Hematopoietic multipotent progenitor cell treated with erythropoietin and hydrocortisone succinate and interleukin-3 and kit ligand, for 4 days (in vitro differentiated cells): ENCODE measurements around the gene ARFGEF2.
"Not testable (repeated sequence)": the region's sequence is repeated elsewhere in the genome, so short reads cannot be mapped to it uniquely, and the experiment has no call there.

Source experiments
- DNase-seq: peaks from one replicate; pipeline ENCODE4 v3.0.0-alpha.2; 2015

The ARFGEF2 gene

DNA sequence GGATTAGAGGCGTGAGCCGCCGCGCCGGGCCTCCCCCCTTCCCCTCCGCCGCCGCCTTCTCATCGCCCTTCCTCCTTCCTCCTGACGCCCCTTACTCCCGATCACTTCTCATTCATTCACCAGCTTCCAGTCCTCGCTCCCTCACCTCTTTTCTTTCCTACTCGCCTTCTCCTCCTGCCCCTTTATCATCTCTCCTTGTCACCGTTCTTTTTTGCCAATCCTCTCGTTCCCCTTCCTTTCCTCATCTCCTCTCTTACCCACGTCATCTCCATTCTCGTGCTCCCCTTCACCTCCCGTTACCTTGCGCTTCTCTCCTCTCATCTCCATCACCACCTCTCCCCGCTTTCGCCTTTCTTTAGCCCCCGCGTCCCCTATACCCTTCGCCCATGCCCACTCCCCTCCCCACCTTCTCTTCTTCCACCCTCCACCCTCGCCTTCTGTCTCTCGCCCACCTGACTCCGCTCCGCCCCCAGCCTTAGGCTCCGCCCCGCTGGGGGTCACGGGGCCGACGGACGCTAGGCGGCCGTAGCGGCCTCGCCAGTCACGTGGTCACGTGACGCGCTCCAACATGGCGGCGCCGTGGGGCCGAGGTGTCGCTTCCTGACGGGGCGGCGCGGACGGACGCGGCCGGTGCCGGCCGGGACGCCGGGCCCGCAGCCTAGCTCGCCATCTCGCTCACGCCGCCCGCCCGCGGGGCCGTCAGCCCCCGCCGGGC is at the start of gene ARFGEF2:
TSS of gene ARFGEF2 (plus strand) at position 544 of the 715 bp plus-strand sequence. CDS start 179 bp downstream, outside the sequence.
- DNase-seq: peak; percentile 96

DNA sequence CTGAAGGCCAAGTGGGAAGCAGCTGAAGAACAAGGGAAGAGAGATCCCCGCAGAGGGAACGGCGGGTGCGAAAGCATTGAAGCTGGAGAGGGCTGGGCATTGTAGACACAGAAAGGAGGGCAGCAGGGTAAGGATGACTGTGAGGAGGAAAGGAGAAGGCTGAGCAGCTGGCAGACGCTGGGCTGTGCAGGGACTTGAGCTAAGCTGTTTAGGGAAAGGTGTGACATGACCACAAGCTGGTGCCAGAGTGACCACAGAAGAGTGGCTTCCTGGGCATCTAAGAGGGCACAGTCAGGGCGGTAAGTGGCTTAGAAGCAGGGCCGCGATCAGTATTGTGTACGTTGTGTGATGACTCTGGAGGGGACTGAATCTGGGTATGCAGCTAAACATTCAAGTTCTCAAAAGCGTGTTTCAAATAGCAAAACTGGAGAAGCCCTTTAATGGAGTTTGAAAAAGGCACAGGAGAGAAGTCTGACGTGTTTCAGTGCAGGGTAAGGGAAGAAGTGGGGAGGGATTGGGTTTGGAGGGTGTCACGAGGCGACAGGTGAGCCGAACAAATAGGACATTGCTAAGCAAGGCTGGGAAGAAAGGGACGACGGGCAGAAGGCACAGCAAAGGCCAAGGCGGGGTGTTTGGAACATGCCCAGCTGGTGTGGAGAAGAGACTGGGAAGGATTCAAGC is 46.1 kb upstream of the ARFGEF2 start:
- DNase-seq: peak; percentile 33

DNA sequence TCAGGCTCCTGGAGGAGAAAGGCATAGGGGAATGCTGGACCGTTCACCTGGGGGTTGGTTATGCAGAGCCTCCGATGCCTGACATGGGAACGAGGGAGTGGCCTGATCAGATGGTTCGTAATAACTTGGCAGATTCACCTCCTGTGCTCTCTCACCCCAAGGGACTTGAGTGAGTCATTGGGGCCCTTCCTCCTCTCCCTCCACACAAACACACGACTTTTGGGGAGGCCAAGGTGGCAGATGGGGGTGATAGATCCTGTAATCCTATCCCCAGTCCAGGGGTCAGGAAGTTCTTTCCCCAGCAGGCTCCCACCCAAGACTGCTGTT is 45.6 kb upstream of the ARFGEF2 start:
- DNase-seq: peak; percentile 32

DNA sequence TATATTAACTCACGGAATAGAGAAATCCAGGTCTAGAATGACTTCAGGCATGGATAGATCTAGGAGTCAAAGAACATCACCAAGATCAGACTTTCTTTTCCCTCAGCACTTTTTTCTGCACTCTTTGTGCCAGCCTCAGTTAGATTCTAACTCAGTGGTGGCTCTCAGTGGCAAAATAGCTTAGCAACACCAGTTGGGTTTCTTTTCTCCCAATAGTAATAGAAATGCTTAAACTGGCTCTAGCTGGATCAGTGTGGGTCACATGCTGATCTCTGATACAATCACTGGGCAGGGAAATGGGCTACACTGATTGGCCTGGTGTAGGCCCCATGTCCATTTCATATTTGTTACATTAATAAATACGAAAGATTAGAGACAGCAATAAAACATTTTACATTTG is 44.2 kb upstream of the ARFGEF2 start:
- no peak for DNase-seq

DNA sequence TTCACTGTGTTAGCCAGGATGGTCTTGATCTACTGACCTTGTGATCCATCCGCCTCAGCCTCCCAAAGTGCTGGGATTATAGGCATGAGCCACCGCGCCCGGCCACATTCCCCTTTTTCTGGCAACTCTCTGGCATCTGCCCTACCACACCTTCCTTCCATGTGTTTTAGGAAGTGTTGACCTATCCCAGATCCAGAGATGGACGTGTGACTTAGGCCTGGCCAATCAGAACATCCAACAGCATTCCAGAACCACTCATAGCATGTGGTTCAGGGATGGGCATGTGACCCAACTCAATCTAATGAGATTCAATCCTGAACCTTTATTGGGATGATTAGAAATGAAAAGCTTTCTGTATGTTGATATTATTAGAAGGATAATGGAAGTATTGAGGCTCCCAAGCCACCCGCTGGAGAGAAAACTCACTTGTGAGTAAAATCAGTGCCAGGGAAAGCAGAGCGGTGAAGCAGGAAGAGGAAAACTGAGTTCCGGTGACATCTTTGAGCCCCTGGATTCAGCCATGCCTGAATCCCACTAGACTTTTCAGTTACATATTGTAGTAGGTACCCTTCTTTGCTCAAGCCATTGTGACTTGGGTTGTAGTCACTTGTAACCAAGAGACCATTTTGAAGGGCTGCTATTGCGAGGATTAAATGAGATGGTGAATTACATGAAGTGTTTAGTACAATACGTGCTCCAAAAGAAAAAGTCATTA is 42.8 kb upstream of the ARFGEF2 start:
- no peak for DNase-seq

DNA sequence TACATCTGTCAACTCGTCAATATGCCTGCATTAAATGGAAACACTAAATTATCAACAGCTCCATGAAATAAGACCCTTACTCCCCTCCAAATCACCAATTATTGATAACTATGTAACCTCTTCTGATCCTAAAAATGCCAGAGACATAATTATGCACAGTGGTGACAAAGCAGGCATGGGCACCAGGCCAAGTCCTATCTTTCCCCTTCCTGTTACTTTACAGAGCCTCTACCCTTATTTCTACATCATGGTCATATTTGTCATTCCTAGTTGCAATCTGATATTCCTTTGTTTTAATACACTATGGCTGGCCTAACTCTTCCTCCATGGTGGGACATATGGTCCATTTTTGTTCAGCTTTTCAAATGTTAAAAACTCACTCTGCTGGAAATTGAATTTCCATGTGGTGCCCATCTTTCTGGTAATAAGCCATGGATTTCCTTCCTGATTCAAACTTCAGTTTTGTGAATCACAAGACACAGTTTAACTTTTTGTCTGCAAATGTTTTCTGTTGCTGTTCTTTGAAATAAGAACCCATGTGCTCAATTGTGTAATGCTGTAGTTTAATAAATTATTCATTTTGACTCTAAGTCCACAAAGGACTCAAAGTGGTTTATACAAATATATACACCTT is 41.8 kb upstream of the ARFGEF2 start:
- DNase-seq: peak; percentile 45

DNA sequence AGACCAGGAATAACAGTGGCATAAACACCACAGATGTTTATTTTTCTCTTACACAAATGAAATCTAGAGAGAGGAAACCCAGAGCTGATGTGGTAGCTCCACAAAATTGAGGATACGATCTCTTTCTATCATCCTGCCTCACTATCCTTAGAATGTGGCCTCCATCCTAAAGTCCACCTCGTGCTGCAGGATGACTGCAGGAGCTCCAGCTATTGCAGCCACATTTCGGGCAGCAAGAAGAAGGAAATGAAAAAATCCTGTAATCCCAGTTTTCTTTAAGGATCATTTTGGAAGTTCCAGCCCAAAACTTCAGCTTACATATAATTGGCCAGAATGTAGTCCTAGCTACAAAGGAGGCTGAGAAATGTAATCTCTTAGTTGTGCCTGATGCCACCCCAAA is 41.2 kb upstream of the ARFGEF2 start:
- DNase-seq: no peak

DNA sequence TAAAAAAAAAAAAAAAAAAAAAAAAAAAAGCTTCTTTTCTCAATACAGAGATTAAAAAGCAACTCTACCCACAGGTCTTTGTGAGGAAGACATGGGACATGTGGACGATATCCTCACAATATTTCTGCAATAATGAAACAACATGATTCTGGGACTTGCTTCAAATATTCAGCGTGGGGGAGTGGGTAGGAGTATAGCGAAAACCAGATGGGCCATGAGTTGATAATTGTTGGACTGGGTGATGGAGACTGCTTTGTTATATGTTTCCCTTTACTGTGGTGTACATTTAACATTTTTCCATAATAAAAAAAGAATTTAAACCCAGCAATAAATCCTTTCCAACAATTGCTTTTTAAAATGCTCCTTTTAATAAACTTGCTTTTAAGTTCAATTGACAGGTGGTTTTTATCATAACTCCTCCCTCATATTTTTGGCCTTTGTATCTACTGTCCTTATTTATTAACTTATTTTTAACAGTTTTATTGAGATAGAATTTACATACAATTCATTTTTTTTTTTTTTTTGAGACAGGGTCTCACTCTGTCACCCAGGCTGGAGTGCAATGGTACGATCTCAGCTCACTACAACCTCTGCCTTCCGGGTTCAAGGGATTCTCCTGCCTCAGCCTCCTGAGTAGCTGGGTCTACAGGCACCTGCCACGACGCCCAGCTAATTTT is 40.4 kb upstream of the ARFGEF2 start:
- no peak for DNase-seq

DNA sequence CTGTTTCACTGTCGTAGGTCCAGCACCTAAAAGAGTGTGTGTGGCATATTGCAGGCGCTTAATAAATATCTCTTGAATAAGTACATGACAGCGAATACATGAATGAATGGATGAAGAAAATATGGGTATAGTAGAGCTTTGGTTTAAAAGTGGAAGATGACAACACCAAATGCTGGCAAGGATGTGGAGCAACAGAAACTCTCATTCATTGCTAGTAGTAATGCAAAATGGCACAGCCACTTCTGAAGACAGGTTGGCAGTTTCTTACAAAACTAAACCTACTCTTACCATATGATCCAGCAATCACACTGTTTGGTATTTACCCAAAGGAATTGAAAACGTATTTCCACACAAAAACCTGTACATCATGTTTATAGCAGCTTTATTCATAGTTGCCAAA is 36.3 kb upstream of the ARFGEF2 start:
- DNase-seq: no peak

DNA sequence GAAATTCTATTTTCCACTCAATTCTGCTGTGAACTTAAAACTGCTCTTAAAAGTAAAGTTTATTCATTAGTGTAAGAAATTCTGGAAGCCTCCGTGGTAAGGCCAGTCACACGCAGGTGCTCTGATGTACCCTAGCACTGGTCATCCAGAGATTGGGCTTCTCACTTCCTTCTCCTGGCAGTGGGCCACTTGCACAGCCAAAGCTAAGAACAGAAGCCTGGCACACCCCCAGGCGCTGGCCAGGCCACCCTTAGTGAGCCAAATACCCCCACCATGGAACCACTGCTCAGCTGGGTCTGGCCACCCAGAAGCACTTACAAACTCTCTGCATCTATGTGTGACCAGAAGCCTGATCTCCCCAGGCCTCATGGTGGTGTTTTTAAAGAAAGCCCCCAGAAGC is 35.3 kb upstream of the ARFGEF2 start:
- DNase-seq: no peak

DNA sequence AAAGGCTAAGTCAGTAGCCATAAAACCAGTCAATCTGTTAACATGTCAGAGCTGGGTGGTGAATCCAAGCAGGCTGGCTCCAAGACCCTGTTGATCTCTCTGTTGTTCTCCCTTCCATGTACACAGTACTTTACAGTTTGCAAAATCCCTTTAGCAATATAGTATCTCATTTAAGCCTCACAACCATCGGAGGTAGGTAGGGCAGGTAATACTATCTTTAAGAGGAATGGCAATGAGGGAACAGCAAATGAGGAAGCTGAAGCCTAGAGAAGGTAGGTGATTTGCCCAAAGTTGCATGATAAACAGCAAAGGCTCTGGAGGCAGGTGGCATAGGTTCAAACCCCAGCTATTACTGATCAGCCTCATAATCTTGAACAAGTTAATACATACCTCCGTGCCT is 34.7 kb upstream of the ARFGEF2 start:
- DNase-seq: no peak

DNA sequence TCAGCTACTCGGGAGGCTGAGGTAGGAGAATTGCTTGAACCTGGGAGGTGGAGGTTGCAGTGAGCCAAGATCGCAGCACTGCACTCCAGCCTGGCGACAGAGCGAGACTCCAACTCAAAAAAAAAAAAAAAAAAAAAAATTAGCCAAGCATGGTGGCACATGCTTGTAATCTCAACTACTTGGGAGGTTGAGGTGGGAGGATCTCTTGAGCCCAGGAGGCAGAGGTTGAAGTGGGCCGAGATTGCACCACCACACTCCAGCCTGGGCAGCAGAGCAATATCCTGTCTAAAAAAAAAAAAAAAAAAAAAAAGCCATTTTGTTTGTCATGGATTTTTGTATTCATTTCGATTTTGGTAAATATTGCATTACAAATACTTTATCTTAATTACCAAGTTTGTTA is 33.0 kb upstream of the ARFGEF2 start:
- not testable (repeated sequence) for DNase-seq

DNA sequence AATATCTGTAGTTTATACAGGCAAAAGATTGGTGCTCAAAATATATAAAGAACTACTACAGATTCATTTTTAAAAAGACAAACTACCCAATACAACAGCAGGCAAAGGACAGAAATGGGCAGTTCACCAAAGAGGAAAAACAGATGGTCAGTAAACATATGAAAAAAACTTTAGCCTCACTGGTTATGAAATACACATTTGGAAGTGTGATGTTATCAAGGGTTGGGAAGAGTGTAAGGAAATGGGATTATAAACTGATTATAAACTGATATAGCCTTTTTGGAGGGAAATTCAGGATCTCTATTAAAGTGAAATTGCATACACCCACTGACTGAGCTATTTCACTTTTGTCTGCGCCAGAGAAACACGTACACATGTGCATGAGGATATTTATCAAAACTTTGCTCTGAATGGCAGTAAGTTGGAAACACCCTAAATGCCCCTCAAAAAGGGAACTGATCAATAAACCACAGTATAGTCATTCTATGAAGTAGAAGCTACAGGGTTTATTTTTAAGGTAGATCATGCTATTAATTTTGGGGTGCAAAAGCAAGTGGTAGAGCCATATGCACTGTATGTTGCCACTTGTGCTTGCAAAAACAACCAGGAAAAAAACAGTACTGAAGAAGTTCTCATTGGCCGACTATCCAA is 32.2 kb upstream of the ARFGEF2 start:
- no peak for DNase-seq

DNA sequence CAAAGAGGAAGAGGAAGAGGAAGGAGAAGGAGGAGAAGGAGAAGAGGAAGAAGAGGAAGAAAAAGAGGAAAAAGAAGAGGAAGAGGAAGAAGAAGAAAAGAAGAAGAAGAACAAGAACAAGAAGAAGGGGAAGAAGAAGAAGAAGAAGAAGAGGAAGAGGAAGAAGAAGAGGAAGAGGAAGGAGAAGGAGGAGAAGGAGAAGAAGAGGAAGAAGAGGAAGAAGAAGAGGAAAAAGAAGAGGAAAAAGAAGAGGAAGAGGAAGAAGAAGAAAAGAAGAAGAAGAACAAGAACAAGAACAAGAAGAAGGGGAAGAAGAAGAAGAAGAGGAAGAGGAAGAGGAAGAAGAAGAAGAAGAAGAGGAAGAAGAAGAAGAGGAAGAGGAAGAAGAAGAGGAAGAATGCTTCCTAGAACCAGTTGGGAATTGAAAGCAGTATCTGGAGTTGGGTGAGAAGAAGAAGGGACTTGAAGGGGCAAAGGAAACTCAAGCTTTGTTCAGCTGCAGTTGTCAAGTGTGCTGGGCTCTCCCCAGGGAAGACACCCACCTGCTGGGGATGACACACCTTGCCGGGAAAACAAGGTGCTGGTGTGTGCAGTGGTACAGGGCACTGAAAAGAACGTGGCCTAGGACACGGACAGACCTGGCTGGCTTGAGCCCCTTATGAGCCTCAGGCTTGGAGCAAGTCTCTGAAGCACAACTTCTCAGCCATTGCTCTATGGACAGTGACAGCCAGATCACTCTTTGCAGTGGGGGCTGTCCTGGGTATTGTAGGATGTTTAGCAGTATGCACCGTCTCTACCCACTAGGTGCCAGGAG is 30.1 kb upstream of the ARFGEF2 start:
- no peak for DNase-seq

DNA sequence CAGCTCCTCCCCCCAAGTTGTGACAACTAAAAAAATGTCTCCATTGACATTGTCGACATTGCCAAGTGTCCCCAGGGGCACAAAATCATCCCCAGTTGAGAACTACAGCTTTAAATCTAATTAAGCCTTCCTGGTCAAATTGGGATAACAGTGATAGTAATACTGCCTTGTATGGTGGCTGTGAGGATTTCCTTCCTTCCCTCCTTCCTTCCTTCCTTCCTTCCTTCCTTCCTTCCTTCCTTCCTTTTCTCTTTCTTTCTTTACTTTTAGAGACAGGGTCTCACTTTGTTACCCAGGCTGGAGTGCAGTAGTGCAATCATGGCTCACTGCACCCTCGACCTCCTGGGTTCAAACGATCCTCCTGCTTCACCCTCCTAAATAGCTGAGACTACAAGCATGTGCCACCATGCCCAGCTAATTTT is 29.5 kb upstream of the ARFGEF2 start:
- no peak for DNase-seq

DNA sequence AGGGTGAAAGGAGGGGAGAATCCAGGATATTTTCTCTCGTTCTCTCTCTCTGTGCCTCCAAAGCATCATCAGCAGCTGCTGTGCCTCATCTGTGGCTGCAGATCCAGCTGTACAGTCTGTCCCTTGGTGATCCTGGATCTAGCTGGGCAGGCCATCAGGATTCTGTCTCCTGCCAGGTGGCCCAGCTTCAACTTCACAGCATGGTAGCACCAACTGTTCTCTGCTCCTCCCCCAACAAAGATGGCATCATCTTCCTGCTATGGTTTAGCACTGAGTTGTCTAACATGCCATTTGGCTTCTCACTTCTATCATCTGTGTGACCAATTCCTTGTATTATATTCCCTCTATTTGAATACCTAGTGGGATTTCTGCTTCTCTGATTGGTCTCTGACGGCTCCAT is 28.6 kb upstream of the ARFGEF2 start:
- no peak for DNase-seq

DNA sequence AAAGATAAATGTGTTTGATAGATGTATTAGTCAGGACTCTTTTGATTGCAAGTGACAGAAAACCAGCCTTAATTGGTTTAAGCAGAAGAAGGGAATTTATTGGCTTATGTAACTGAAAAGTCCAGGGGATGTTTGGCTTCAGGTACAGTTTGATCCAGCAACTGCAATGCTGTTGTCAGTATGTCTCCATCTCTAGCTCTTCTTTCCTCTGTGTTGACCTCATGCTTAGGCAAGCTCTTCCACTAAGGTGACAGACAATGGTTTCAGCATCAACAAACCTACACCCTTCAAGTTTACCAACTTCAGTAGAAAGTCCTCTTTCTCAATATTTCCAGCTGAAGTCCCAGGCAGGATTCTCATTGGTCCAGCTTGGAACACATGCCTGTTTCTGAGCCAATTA is 28.1 kb upstream of the ARFGEF2 start:
- DNase-seq: no peak

DNA sequence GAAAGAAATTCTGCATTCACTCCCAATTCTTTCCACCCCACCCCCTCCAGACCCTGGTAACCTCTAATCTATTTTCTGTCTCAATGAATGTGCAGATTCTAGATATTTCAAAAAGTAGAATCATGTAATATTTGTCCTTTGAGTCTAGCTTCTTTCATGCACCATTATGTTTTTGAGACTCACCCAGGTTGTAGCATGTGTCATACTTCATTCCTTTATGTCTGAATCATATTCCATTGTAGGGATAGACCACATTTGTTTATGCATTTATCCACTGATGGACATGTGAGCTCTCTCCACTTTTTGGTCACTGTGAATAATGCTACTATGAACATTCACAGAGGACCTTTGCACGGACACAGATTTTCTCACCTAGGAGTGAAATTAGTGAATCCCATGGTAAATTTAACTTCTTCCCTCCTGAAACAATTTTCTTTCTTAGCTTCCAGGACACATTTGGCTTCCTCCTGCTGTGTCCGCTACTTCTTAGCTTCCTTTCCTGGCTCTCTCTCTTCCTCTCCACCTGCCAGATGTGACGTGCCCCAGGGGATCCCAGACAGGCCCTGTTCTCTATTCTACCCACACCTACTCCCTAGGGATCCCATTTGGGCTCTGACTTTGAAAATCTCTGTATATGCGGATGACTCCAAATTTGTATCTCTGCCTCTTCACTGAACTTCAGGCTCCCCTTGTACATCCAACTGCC is 24.1 kb upstream of the ARFGEF2 start:
- DNase-seq: no peak

DNA sequence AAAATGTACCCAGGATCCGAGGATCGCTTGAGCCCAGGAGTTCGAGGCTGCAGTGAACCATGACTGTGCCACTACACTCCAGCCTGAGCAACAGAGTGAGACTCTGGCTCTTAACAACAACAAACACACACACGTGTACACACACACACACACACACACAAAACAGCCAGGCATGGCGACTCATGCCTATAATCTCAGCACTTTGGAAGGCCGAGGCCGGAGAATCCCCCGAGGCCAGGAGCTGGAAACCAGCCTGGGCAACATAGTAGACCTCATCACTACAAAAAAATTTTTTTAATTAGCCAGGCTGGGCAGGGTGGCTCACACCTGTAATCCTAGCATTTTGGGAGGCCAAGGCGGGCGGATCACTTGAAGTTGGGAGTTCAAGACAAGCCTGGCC is 23.3 kb upstream of the ARFGEF2 start:
- DNase-seq: no peak

DNA sequence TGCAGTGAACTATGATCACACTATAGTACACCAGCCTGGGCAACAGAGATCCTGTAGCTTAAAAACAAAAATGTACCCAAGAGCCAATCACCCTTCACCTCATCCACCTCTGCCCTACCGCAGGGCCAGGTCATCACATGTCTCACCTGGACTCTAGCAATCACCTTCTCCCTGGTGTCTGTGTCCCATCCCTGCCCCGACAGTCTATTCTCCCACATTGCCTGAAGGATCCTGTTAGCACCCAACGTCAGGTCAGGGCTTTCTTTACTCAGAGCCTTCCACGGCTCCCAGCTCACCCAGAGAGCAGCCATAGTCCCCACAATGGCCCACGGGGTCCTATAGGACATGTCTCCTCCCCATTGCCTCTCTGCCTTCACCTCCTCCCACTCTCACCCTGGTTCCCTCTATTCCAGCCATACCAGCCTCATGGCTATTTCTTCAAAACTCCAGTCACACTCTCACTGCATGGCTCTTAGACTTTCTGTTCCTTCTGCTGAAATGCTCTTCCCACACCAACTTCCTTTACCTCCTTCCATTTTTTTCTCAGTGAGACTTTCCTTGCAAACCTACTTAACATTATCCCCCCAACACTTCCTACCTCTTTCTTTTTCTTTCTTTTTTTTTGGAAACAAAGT is 22.5 kb upstream of the ARFGEF2 start:
- DNase-seq: no peak

DNA sequence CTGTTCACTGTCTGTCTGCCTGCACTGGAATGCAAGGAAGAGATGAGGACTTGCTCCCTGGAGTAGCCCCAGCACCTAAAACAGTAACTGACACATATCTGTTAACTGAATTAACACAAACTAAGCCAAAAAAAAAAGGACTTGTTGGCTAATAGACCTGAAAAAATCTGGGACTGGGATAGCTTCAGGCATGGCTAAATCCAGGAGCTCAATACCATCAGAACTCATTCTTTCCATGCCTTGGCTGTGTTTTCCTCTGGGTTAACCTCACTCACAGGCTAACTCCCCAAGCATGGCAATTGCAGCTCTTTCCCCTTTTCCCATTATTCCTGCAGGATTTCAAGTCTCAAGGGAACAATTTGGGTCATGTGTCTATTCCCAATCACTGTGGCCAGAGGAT is 21.6 kb upstream of the ARFGEF2 start:
- no peak for DNase-seq
